Natural killer cell (primary cell): Measurements from ENCODE around the gene LSM4. TPM values are rescaled to one million over a fixed set of nuclear protein-coding genes. Genes with fewer than 3 reads are reported as not detected.
A peak's percentile ranks its signal among the peaks of the same experiment; 100 is the strongest.

ENCODE experiments used
- ATAC-seq, 3 donors: fragments of 150-1000 bp in 2 of 3; fragments of 200-7000 bp in 1 of 3; cut with Tn5 transposase; 1 replicate in 1 of 3; 2 replicates in 2 of 3; pipeline ENCODE4 v1.10.0; 2021; ENCODE audit warnings: mild to moderate bottlenecking in 2 of 3, moderate library complexity in 2 of 3
- DNase-seq, 2 donors: peaks; one replicate each; pipeline versions ENCODE4 v3.0.0 to v3.0.0-alpha.2; 2013 to 2021; ENCODE audit warnings: mixed read lengths in 1 of 2
- H3K27ac ChIP-seq: one replicate; pipeline ENCODE4 v1.5.1; 2013; ENCODE audit warnings: mild to moderate bottlenecking, low read length
- H3K27me3 ChIP-seq: one replicate; pipeline ENCODE4 v1.6.1; 2013; ENCODE audit warnings: low read length; ENCODE audit not compliant: control insufficient read depth, insufficient read depth
- H3K36me3 ChIP-seq: one replicate; pipeline ENCODE4 v1.6.1; 2013; ENCODE audit warnings: low read length; ENCODE audit not compliant: control insufficient read depth, insufficient read depth
- H3K4me1 ChIP-seq: one replicate; pipeline ENCODE4 v1.6.1; 2013; ENCODE audit warnings: low read length; ENCODE audit not compliant: control insufficient read depth, insufficient read depth
- H3K4me3 ChIP-seq: one replicate; pipeline ENCODE4 v1.5.1; 2013; ENCODE audit warnings: low read length
- H3K9me3 ChIP-seq: one replicate; pipeline ENCODE4 v1.6.1; 2013; ENCODE audit warnings: low read length; ENCODE audit not compliant: control insufficient read depth, insufficient read depth
- H3K27ac Mint-ChIP-seq, 2 donors: one replicate each; pipeline ENCODE4 v1.8.0; 2022; ENCODE audit warnings: mild to moderate bottlenecking in 2 of 2, mixed read lengths in 2 of 2, moderate library complexity in 1 of 2
- H3K27me3 Mint-ChIP-seq, 2 donors: one replicate each; pipeline ENCODE4 v1.8.0; 2022; ENCODE audit warnings: low read depth in 2 of 2, mixed read lengths in 2 of 2
- H3K36me3 Mint-ChIP-seq: one replicate; pipeline ENCODE4 v1.8.0; 2022; ENCODE audit warnings: mixed read lengths
- H3K4me1 Mint-ChIP-seq, 2 donors: one replicate each; pipeline ENCODE4 v1.8.0; 2022; ENCODE audit warnings: mixed read lengths in 2 of 2
- H3K4me3 Mint-ChIP-seq: one replicate; pipeline ENCODE4 v1.8.0; 2022; ENCODE audit warnings: mild to moderate bottlenecking, moderate library complexity, mixed read lengths
- H3K9me3 Mint-ChIP-seq, 2 donors: one replicate each; pipeline ENCODE4 v1.8.0; 2022; ENCODE audit warnings: mixed read lengths in 2 of 2
- WGBS: methylation state at CpG from one replicate; pipeline ENCODE4 v1.1.7; 2013; ENCODE audit warnings: missing lambda C conversion rate; ENCODE audit not compliant: insufficient coverage; 5-methylcytosine and 5-hydroxymethylcytosine counted together
- intact Hi-C: fragments of 100-400 bp; cut with micrococcal nuclease; formaldehyde crosslinking; loops from one replicate; pipeline ENCODE4 v1.14.2; 2022
- total RNA-seq, 4 donors: library from RNA; stranded (reverse); fragments of 120-200 nt in 1 of 4; gene quantifications; one replicate each; pipeline versions ENCODE4 v1.2.3 to v1.2.4, GENCODE V29; 2013 to 2022
- TF ChIP-seq, protein P1 (sequence below): fragments of 200-600 bp; IDR thresholded peaks from one replicate; pipeline ENCODE4 v1.8.0; 2022; ENCODE audit warnings: antibody characterized with exemption

Gene LSM4
- total RNA-seq, 3 donors from 2014 or later (not counting 1 experiment from before 2014, with no cell fraction given): 42.4 to 60.8 (median 44.8) TPM

DNA sequence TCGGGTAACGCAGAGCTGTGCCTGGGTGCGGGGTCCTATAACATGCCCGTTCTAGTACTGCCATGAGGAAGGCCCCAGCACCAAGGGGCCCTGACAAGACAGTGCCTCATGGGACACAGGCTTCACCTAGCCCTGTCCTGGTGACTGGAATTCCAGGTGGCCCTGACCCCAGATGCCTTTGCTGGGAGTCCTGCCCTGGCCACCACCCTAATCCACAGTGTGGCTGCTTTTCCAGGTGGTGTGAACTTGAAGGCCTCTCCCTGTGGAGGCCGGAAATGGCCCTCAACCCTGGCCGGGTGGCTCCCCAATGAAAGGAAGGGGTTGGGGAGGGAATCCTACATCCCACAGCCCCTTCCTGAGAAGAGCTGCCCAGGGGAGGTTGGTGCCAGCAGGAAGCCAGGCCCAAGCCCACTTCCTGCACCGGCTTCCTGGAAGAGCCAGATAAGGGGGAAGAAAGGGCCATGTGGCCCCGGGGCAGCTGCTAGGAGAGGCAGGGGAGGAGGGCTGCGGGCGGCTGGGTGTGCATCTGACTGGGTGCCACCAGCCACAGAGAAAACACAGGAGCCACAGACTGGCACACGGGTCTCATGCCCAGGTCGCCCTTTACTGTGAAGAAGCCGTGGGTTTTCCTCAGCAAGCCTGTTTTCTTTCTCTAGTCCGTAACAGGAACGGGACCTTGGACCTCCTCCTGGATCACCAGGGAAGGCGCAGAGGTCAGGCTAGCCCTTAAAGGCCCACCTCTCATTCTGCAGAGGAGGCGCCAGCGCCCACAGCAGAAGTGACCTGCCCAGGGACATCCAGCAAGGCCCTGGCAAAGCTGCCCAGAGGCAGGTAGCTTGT lies 4.7 kb downstream of the LSM4 start:
- Mint-ChIP-seq H3K27ac (peak overlapping the region; percentile 85 to 90), H3K27me3 (no peaks in the 10 kb centered on the region), H3K4me1 (peaks cover 44 to 52% of the 10 kb centered on the region in 2 donors), H3K4me3 (peak overlapping the region; percentile 76), H3K9me3 (no peaks in the 10 kb centered on the region), H3K36me3 (no peaks in the 10 kb centered on the region)
- WGBS: 25% methylated on average over 16 of the region's 18 CpGs
- Histone ChIP-seq H3K4me1 (peaks cover 69% of the 10 kb centered on the region), H3K36me3 (peaks cover 5% of the 10 kb centered on the region), H3K27me3 (no peaks in the 10 kb centered on the region), H3K4me3 (no peak overlapping the region), H3K27ac (peak overlapping the region; percentile 70), H3K9me3 (no peaks in the 10 kb centered on the region)
- intact Hi-C loops: no loop called here
- DNase-seq (peak; percentile 44 to 70), ATAC-seq (peak; percentile 28 to 33 (median 32))
- TF ChIP-seq, protein P1, sequence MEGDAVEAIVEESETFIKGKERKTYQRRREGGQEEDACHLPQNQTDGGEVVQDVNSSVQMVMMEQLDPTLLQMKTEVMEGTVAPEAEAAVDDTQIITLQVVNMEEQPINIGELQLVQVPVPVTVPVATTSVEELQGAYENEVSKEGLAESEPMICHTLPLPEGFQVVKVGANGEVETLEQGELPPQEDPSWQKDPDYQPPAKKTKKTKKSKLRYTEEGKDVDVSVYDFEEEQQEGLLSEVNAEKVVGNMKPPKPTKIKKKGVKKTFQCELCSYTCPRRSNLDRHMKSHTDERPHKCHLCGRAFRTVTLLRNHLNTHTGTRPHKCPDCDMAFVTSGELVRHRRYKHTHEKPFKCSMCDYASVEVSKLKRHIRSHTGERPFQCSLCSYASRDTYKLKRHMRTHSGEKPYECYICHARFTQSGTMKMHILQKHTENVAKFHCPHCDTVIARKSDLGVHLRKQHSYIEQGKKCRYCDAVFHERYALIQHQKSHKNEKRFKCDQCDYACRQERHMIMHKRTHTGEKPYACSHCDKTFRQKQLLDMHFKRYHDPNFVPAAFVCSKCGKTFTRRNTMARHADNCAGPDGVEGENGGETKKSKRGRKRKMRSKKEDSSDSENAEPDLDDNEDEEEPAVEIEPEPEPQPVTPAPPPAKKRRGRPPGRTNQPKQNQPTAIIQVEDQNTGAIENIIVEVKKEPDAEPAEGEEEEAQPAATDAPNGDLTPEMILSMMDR: no peak

DNA sequence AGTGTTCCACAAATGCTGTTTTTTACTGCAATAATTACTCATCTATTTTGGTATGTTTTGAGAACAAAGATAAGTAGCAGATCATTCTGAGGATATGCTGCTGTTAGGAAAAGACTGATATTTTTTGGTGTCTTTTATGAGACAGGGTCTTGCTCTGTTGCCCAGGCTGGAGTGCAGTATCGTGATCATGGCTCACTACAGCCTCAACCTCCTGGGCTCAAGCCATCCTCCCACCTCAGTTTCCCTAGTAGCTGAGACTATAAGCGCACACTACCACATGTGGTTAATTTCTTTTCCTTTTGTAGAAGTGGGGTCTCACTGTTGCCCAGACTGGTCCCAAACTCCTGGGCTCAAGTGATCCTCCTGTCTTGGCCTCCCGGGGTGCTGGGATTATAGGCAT lies 9.5 kb downstream of the LSM4 start:
- no peak overlapping the region for H3K4me3 ChIP-seq
- H3K9me3 Mint-ChIP-seq: no peaks in the 10 kb centered on the region
- no peaks in the 10 kb centered on the region for H3K9me3 ChIP-seq
- H3K27me3 ChIP-seq: no peaks in the 10 kb centered on the region
- no peak overlapping the region for H3K27ac Mint-ChIP-seq
- H3K4me1 ChIP-seq: peaks cover 35% of the 10 kb centered on the region
- H3K36me3 Mint-ChIP-seq: no peaks in the 10 kb centered on the region
- TF ChIP-seq, protein P1: no peak
- H3K4me3 Mint-ChIP-seq: no peak overlapping the region
- H3K27ac ChIP-seq: no peak overlapping the region
- DNase-seq (no peak), ATAC-seq (no peak)
- intact Hi-C loops: no loop called here
- no peaks in the 10 kb centered on the region for H3K27me3 Mint-ChIP-seq
- 100% methylated on average over 3 of the region's 3 CpGs for WGBS
- H3K36me3 ChIP-seq: peaks cover 23% of the 10 kb centered on the region
- H3K4me1 Mint-ChIP-seq: peaks cover 17 to 20% of the 10 kb centered on the region in 2 donors

DNA sequence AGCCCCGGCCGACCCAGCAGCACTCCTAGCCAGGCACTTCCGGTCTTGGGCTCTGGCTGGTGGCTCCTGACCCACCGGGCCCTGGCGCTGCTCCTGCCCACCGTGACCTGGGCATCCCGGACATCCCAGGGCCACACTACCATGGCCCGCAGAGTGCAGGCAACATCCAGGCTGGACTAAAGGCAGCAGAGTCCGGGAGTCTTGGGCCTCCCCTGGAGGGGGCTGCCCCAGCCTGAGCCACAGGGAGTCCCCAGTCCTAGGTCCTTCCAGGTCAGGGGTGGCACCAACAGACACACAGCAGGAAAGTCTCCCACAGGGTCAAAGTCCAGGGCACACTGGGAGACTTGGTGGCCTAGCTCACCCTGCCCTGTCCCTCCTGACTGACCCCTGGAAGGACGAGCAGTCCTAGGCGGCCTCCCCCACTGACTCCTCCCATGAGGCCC lies 10.8 kb downstream of the LSM4 start:
- Histone ChIP-seq H3K4me3 (no peak overlapping the region), H3K4me1 (peaks cover 30% of the 10 kb centered on the region), H3K9me3 (no peaks in the 10 kb centered on the region), H3K36me3 (peaks cover 26% of the 10 kb centered on the region), H3K27ac (no peak overlapping the region), H3K27me3 (no peaks in the 10 kb centered on the region)
- Mint-ChIP-seq H3K4me3 (no peak overlapping the region), H3K36me3 (no peaks in the 10 kb centered on the region), H3K9me3 (no peaks in the 10 kb centered on the region), H3K27me3 (no peaks in the 10 kb centered on the region), H3K4me1 (peaks cover 10 to 11% of the 10 kb centered on the region in 2 donors), H3K27ac (no peak overlapping the region)
- DNase-seq (no peak), ATAC-seq (no peak)
- TF ChIP-seq, protein P1: no peak
- WGBS: 94% methylated on average over 9 of the region's 11 CpGs
- intact Hi-C loops: no loop called here
